ENCODE measurements around the gene RAN.

The RAN gene

DNA sequence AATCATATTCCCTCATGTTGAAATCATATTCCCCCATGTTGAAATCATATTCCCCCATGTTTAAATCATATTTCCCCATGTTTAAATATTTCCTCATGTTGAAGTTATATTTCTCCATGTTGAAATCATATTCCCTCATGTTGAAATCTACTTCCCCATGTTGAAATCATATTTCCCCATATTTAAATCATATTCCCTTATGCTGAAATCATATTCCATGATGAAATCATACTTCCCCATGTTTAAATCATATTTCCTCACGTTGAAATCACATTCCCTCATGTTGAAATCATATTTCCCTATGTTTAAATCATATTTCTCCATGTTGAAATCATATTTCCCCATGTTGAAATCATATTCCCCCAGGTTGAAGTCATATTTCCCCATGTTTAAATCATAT, 47.2 kb downstream of the RAN start:
- TF ChIP-seq, protein P1, sequence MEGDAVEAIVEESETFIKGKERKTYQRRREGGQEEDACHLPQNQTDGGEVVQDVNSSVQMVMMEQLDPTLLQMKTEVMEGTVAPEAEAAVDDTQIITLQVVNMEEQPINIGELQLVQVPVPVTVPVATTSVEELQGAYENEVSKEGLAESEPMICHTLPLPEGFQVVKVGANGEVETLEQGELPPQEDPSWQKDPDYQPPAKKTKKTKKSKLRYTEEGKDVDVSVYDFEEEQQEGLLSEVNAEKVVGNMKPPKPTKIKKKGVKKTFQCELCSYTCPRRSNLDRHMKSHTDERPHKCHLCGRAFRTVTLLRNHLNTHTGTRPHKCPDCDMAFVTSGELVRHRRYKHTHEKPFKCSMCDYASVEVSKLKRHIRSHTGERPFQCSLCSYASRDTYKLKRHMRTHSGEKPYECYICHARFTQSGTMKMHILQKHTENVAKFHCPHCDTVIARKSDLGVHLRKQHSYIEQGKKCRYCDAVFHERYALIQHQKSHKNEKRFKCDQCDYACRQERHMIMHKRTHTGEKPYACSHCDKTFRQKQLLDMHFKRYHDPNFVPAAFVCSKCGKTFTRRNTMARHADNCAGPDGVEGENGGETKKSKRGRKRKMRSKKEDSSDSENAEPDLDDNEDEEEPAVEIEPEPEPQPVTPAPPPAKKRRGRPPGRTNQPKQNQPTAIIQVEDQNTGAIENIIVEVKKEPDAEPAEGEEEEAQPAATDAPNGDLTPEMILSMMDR (IDR thresholded peaks at IDR 0.05; ENCODE audit: insufficient read depth, low read depth, low read length, missing control alignments), result no peak
- DNase-seq (ENCODE audit: low read depth), result no peak
- no peak overlapping the region for H3K4me3 ChIP-seq (ENCODE audit: low read depth, low read length)

DNA sequence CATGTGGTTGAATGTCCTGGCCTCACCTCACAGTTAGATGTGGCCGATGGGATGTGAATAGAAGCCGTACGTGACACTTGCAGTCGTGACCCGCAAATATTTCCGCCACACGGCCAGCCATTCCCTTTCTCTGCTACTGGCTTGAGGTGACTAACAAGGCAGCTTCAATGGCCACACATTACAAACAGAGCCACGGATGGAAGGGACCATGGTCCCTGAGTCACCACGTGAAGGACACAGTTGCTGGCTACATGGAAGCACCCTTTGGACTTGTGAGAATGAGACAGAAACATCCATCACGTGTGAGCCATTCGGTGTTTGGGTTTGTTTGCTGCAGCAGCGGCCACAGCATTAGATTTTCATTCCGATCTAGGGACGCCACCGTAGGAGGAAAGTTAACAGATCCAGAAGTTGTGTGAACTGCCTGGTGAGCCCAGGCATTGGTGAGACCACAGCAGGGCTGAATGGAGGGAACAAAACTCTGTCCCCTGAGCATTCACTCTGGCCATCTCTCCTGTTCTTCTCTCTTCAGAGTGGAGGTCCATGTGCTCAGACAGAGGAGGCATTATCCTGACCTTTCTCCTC, 48.3 kb downstream of the RAN start:
- DNase-seq (ENCODE audit: low read depth), result no peak
- TF ChIP-seq, protein P1 (IDR thresholded peaks at IDR 0.05; ENCODE audit: insufficient read depth, low read depth, low read length, missing control alignments), result no peak

DNA sequence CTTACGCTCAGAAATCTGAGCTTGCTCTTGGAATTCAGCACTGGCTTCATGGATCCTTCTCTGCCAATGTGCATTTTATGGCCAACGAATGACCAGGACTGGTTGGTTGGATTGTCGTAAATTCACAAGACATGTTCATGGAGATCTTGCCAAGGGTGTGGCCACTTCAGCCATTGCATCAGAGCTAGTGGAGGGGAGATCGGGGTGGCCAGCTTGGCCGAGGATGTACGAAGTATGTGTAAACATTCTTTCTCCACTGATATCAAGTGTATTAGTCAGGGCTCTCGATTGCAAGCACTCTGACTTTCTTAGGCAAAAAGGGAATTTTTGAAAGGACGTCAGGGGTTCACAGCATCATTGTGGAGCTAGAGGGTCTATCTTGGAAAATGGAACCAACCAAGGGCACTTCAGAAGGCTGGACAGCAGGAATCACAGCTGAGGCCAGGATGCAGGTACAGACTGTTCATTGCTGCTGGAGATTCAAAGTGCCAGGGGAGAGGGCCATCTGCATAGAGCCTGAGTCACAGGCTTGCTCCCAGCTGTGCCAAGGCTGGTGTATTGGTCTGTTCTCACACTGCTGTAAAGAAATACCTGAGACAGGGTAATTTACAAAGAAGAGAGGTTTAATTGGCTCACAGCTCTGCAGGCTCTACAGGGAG, 49.0 kb downstream of the RAN start:
- no peak for DNase-seq (ENCODE audit: low read depth)
- TF ChIP-seq, protein P1 (IDR thresholded peaks at IDR 0.05; ENCODE audit: insufficient read depth, low read depth, low read length, missing control alignments), result no peak
- no peak overlapping the region for H3K4me3 ChIP-seq (ENCODE audit: low read depth, low read length)

More for the DNA sequence above, 48.3 kb downstream of the RAN start:
- no peak overlapping the region for H3K4me3 ChIP-seq (ENCODE audit: low read depth, low read length)

DNA sequence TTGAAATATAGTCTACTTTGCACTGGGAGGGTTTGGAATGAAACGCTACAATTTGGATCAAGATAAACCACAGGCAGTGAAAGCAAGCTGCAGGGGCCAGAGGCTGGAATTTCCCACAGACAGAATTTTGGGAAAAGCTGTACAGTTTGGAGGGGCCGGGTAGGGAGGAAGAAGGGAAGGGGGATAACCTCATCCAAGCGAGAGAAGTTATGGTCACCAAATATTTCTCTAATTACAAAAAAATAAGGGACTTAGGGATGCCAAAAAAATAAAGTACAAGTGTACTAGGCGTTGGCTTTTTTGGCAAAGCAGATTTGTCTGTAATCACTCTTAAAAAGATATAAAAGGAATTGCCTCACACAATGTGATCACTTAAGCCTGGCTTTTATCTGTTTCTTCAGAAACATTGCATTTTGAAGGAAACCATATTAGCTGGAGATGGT, 50.7 kb downstream of the RAN start:
- no peak for DNase-seq (ENCODE audit: low read depth)
- TF ChIP-seq, protein P1 (IDR thresholded peaks at IDR 0.05; ENCODE audit: insufficient read depth, low read depth, low read length, missing control alignments), result no peak
- H3K4me3 ChIP-seq (ENCODE audit: low read depth, low read length), result no peak overlapping the region

DNA sequence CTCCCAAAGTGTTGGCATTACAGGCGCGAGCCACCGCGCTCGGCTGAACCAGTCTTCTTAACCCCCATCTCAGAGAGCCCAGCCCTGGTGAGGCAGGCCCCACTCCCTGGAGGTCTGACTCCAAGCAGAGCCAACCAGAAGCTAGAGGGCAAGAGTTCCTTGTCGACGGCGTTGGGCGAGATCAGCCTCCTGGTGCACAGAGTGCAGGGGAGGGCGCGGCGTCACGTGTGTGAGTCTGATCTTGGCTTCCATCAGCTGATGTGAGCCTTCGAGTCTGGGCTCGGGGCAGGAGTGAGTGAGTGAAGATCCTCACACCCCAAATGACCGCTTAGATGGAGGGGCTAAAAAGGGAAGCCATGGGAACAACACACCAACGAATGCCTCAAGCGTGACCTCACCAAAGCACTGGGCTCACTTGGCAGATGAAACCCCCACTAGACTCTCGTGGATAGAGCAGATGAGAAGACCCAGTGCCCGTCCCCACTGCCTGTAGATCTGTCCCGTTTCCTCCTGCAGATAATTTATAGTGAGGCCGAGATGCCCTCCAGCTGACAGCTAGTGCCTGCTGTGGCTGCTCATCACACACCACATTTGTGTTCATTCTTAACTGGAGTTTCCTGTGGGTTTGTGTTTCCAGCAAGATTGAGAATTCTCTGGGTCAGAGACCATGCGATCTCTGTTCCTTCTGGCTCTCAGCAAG, 53.2 kb downstream of the RAN start:
- DNase-seq (ENCODE audit: low read depth), result no peak
- TF ChIP-seq, protein P1 (IDR thresholded peaks at IDR 0.05; ENCODE audit: insufficient read depth, low read depth, low read length, missing control alignments), result no peak
- H3K4me3 ChIP-seq (ENCODE audit: low read depth, low read length), result no peak overlapping the region

DNA sequence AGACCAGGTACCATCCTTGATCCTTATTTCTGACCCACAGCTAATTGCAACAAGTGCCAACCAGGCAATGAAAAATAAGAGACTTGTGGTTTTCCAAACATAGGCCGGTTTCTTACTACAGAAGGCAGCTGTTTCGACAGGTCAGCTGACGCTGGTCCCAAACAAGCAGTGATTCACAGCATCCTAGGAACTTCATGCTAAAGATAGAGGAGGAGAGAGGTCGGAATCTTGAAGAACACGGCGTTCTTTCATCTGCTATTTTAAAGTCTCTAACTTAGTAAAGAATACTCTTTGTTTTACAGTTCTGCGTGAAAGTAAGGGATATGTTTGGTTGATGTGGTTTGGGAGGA, 53.8 kb downstream of the RAN start:
- no peak for DNase-seq (ENCODE audit: low read depth)
- H3K4me3 ChIP-seq (ENCODE audit: low read depth, low read length), result no peak overlapping the region
- TF ChIP-seq, protein P1 (IDR thresholded peaks at IDR 0.05; ENCODE audit: insufficient read depth, low read depth, low read length, missing control alignments), result no peak

All from GM12865 (cell line).